HEK293T (cell line): ENCODE results near the gene ASAP2.

ENCODE experiments used
- CTCF ChIA-PET: fragments of 350-600 bp; formaldehyde crosslinking; extraction: SDS; loops from one replicate; lab custom pipeline; 2021; ENCODE audit warnings: antibody characterized with exemption, inconsistent platforms; lab: Yijun Ruan, JAX
- POLR2A ChIA-PET: fragments of 350-600 bp; formaldehyde crosslinking; extraction: SDS; loops from one replicate; lab custom pipeline; 2020; ENCODE audit warnings: antibody characterized with exemption, inconsistent platforms; lab: Yijun Ruan, JAX
- DNase-seq: peaks from one replicate; pipeline ENCODE4 v3.0.0; 2012; ENCODE audit warnings: mixed read lengths; ENCODE audit errors: extremely low spot score
- ARNT ChIP-seq: fragments of 450-650 bp; IDR thresholded peaks from 2 replicates; pipeline ENCODE4 v1.6.1; 2017; ENCODE audit warnings: mild to moderate bottlenecking
- BHLHE40 ChIP-seq: fragments of 450-650 bp; IDR thresholded peaks from 2 replicates; pipeline ENCODE4 v1.6.1; 2016; ENCODE audit warnings: mild to moderate bottlenecking, moderate library complexity, borderline replicate concordance
- CTBP1 ChIP-seq: fragments of 450-650 bp; IDR thresholded peaks from 2 replicates; pipeline ENCODE4 v1.6.1; 2016; ENCODE audit warnings: borderline replicate concordance
- ELF4 ChIP-seq: fragments of 450-650 bp; IDR thresholded peaks from 2 replicates; pipeline ENCODE4 v1.6.1; 2017; ENCODE audit warnings: antibody characterized with exemption
- FOXA1 ChIP-seq: fragments of 450-650 bp; IDR thresholded peaks from 2 replicates; pipeline ENCODE4 v1.6.1; 2016; ENCODE audit warnings: mild to moderate bottlenecking
- FOXK2 ChIP-seq: fragments of 450-650 bp; IDR thresholded peaks from 2 replicates; pipeline ENCODE4 v1.6.1; 2016; ENCODE audit warnings: mild to moderate bottlenecking
- FOXM1 ChIP-seq: fragments of 450-650 bp; IDR thresholded peaks from 2 replicates; pipeline ENCODE4 v1.6.1; 2017; ENCODE audit warnings: mild to moderate bottlenecking, borderline replicate concordance
- HDGF ChIP-seq: fragments of 450-650 bp; IDR thresholded peaks from 2 replicates; pipeline ENCODE4 v1.6.1; 2017; ENCODE audit warnings: antibody characterized with exemption, borderline replicate concordance
- L3MBTL2 ChIP-seq: fragments of 450-650 bp; conservative IDR thresholded peaks from 2 replicates; pipeline ENCODE4 v1.6.1; 2016; ENCODE audit warnings: mild to moderate bottlenecking
- LEF1 ChIP-seq: fragments of 450-650 bp; IDR thresholded peaks from 2 replicates; pipeline ENCODE4 v1.6.1; 2017; ENCODE audit warnings: mild to moderate bottlenecking, borderline replicate concordance
- NFRKB ChIP-seq: fragments of 450-650 bp; IDR thresholded peaks from 2 replicates; pipeline ENCODE4 v1.6.1; 2016; ENCODE audit warnings: mild to moderate bottlenecking, moderate library complexity
- SP1 ChIP-seq: fragments of 450-650 bp; IDR thresholded peaks from 2 replicates; pipeline ENCODE4 v1.6.1; 2017
- SUZ12 ChIP-seq: fragments of 450-650 bp; IDR thresholded peaks from 2 replicates; pipeline ENCODE4 v1.6.1; 2016; ENCODE audit warnings: mild to moderate bottlenecking
- TARDBP ChIP-seq: fragments of 450-650 bp; IDR thresholded peaks from 2 replicates; pipeline ENCODE4 v1.6.1; 2016
- ZNF384 ChIP-seq: fragments of 450-650 bp; IDR thresholded peaks from 2 replicates; pipeline ENCODE4 v1.6.1; 2016
- TF ChIP-seq, protein P1 (sequence below): fragments of 450-650 bp; IDR thresholded peaks from 2 replicates; pipeline ENCODE4 v1.6.1; 2016

Gene ASAP2

GRCh38 chr2:9241233-9241632 is 34.6 kb downstream of the ASAP2 start:
- TF ChIP-seq FOXK2 (no peak), CTBP1 (no peak), HDGF (no peak), NFRKB (no peak), FOXM1 (no peak), ELF4 (no peak), LEF1 (no peak), SUZ12 (no peak), FOXA1 (no peak), ARNT (no peak), SP1 (no peak), ZNF384 (no peak), TARDBP (no peak), BHLHE40 (no peak), L3MBTL2 (no peak)
- TF ChIP-seq, protein P1, sequence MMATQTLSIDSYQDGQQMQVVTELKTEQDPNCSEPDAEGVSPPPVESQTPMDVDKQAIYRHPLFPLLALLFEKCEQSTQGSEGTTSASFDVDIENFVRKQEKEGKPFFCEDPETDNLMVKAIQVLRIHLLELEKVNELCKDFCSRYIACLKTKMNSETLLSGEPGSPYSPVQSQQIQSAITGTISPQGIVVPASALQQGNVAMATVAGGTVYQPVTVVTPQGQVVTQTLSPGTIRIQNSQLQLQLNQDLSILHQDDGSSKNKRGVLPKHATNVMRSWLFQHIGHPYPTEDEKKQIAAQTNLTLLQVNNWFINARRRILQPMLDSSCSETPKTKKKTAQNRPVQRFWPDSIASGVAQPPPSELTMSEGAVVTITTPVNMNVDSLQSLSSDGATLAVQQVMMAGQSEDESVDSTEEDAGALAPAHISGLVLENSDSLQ: no peak
- CTCF ChIA-PET: interaction anchor here (0.6 kb wide), 1 partner anchor 307 kb away, joined by 4 read pairs; no protein-coding TSS in a partner anchor
- POLR2A ChIA-PET: interaction anchor here (0.6 kb wide), 1 partner anchor 123 kb away, joined by 3 read pairs; no protein-coding TSS in a partner anchor
- no peak for DNase-seq

- ChIA-PET POLR2A (no interaction called here), CTCF (no interaction called here)
- TF ChIP-seq SUZ12: no peak
- TF ChIP-seq ARNT: no peak
- no peak for TF ChIP-seq FOXA1
- no peak for DNase-seq
Observed at GRCh38 chr2:9243357-9243756, 36.7 kb downstream of the ASAP2 start.

DNA sequence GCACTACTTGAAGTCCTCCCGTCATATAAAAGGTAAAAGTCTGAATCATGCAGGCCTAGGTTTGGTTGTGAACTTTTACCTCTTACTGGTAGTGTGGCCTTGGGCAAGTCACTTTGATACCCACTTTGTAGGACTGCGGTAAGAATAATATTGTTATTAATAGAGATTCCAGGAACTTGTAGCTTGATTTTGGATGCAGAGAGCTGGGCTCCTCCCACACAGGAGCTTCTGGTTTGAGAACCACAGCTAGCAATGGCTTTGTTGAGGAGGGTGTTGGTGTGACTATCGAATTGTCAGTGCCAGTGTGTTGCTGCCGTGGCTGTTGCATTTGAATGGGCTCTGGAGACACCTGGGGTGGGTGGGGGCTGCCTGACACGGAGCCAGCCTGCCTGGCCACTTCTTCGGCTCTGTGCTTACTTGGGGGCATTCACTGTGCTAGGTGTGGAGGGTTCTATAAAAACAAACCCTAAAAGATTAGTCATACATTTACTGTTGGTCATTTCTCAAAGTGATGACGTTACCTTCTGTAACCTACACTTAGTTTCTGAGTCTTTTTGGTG is 38.5 kb downstream of the ASAP2 start:
- no peak for DNase-seq
- CTCF ChIA-PET: no interaction called here
- POLR2A ChIA-PET: no interaction called here
- no peak for TF ChIP-seq ZNF384
- no peak for TF ChIP-seq NFRKB
- no peak for TF ChIP-seq CTBP1
- no peak for TF ChIP-seq FOXK2
- no peak for TF ChIP-seq LEF1
- no peak for TF ChIP-seq BHLHE40
- no peak for TF ChIP-seq TARDBP

- TF ChIP-seq FOXK2 (no peak), ELF4 (no peak), FOXA1 (no peak), L3MBTL2 (no peak), NFRKB (no peak), SP1 (no peak), BHLHE40 (no peak), ZNF384 (no peak), CTBP1 (no peak), FOXM1 (no peak), TARDBP (no peak), HDGF (no peak), LEF1 (no peak), ARNT (no peak), SUZ12 (no peak)
- TF ChIP-seq, protein P1: no peak
- ChIA-PET POLR2A (no interaction called here), CTCF (no interaction called here)
- no peak for DNase-seq
Observed at GRCh38 chr2:9247177-9247576, 40.6 kb downstream of the ASAP2 start.

DNA sequence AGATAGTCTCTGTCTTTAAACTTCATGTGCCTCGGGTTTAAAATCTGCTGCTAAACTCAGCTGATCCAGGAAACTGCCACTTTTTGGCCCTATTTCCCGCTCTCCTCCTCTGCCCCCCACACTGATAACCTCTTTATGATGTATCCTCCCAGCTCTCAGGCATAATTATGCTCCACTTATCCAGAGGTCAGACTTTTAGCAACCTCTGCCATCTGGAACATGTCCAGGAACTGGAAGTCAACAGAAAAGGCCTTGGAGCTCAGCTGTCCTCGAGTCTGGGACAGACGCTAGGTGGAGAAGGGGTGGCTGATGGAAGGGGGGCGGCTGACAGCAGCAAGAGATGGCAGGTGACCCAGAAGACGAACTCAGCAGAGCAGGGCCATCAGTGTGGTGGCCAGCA is 41.2 kb downstream of the ASAP2 start:
- CTCF ChIA-PET: no interaction called here
- POLR2A ChIA-PET: no interaction called here
- DNase-seq: no peak
- TF ChIP-seq FOXM1 (no peak), FOXK2 (no peak), BHLHE40 (no peak), LEF1 (no peak), SUZ12 (no peak), SP1 (no peak), HDGF (no peak), L3MBTL2 (no peak), CTBP1 (no peak), NFRKB (no peak), FOXA1 (no peak), ZNF384 (no peak), ARNT (no peak), TARDBP (no peak), ELF4 (no peak)
- TF ChIP-seq, protein P1: no peak

DNA sequence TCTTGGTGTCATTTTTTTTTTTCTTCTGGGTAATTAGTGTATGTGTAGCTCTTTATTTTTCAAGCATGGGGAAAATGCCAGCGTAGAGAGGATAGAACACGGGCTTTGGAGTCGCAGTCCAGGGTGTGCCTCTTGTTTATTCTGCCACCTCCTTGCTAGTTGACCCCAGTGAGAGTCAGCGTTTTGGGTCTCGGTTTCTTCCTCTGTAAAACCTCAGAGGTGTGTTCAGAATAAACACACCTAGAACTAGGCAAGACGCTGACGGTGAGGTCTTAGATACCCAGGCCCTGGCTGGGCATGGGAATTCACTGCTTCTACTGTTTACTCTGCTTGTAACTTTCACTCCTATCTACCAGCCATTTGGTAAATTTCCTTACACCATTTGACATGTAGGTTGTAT is 41.8 kb downstream of the ASAP2 start:
- CTCF ChIA-PET: no interaction called here
- TF ChIP-seq, protein P1: no peak
- TF ChIP-seq LEF1 (no peak), FOXK2 (no peak), SP1 (no peak), BHLHE40 (no peak), FOXM1 (no peak), ZNF384 (no peak), ARNT (no peak), SUZ12 (no peak), TARDBP (no peak), CTBP1 (no peak), L3MBTL2 (no peak), NFRKB (no peak), HDGF (no peak)
- POLR2A ChIA-PET: no interaction called here
- no peak for DNase-seq
